ENCODE results near the gene DZIP1.
A peak's percentile ranks its signal among the peaks of the same experiment; 100 is the strongest.
"Not testable (repeated sequence)": the region's sequence is repeated elsewhere in the genome, so short reads cannot be mapped to it uniquely, and the experiment has no call there.

The DZIP1 gene

DNA sequence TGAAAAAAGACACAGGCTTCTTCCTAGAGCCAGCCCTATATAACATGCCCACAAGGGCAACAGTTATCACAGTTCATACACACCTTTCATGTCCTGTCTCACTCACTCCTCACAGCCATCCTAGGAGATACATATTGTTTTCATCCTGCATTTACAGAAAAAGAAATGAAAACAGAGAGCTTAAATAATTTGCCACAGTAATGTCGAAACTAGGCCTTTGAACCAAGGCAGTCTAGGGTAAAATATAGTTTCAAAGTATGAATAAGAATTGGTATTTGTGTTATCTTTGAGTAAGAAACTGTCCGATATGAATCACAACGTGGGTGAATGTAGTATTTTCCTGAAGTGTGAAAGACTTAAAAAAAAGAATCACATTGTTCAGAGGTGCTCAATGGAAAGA, 65.2 kb downstream of the DZIP1 start:
- Histone ChIP-seq H3K27ac (ENCODE audit: low read depth, low read length) (no peak overlapping the region), H3K9me3 (ENCODE audit: control insufficient read depth in 5 of 5, low read length in 5 of 5) (no peaks in the 10 kb centered on the region), H3K4me3 (ENCODE audit: low read depth in 1 of 5, low read length in 5 of 5) (no peak overlapping the region), H3K4me1 (ENCODE audit: control insufficient read depth in 5 of 5, insufficient read depth in 5 of 5, low read length in 5 of 5) (no peaks in the 10 kb centered on the region), H3K27me3 (ENCODE audit: control insufficient read depth in 5 of 5, insufficient read depth in 4 of 5, low read length in 5 of 5) (no peaks in the 10 kb centered on the region), H3K9ac (ENCODE audit: low read length in 5 of 5) (no peak overlapping the region), H3K36me3 (ENCODE audit: control insufficient read depth in 5 of 5, insufficient read depth in 5 of 5, low read length in 5 of 5) (peaks cover 0 to 6% (median 0%) of the 10 kb centered on the region in 5 donors)

DNA sequence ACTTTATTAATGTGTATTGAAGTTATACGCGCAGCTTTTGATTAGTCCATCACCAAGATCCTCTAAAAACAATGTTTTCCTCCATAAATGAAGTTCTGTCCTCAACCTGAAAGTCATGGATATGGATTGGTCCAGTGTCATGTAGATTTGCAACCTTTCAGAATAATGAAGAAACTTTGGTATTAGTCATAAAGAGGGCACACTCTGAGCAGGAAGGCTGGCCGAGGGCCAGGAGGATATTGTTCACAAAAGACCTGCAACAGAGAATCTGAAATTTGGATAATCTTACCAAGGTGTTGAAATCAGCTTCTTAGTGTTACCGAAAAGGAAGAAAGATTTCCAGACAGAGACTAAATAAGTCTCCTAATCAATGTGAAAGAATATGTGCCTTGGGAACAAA, 71.3 kb downstream of the DZIP1 start:
- Histone ChIP-seq H3K9me3 (ENCODE audit: control insufficient read depth in 5 of 5, low read length in 5 of 5) (no peaks in the 10 kb centered on the region), H3K36me3 (ENCODE audit: control insufficient read depth in 5 of 5, insufficient read depth in 5 of 5, low read length in 5 of 5) (no peaks in the 10 kb centered on the region), H3K27ac (ENCODE audit: low read depth, low read length) (no peak overlapping the region), H3K9ac (ENCODE audit: low read length in 5 of 5) (no peak overlapping the region), H3K4me1 (ENCODE audit: control insufficient read depth in 5 of 5, insufficient read depth in 5 of 5, low read length in 5 of 5) (no peaks in the 10 kb centered on the region), H3K4me3 (ENCODE audit: low read depth in 1 of 5, low read length in 5 of 5) (no peak overlapping the region), H3K27me3 (ENCODE audit: control insufficient read depth in 5 of 5, insufficient read depth in 4 of 5, low read length in 5 of 5) (no peaks in the 10 kb centered on the region)

GRCh38 chr13:95571941-95572340, 72.6 kb downstream of the DZIP1 start:
- Histone ChIP-seq H3K27ac (ENCODE audit: low read depth, low read length) (no peak overlapping the region), H3K9ac (ENCODE audit: low read length in 5 of 5) (no peak overlapping the region), H3K27me3 (ENCODE audit: control insufficient read depth in 5 of 5, insufficient read depth in 4 of 5, low read length in 5 of 5) (no peaks in the 10 kb centered on the region), H3K4me3 (ENCODE audit: low read depth in 1 of 5, low read length in 5 of 5) (no peak overlapping the region), H3K9me3 (ENCODE audit: control insufficient read depth in 5 of 5, low read length in 5 of 5) (no peaks in the 10 kb centered on the region), H3K36me3 (ENCODE audit: control insufficient read depth in 5 of 5, insufficient read depth in 5 of 5, low read length in 5 of 5) (no peaks in the 10 kb centered on the region), H3K4me1 (ENCODE audit: control insufficient read depth in 5 of 5, insufficient read depth in 5 of 5, low read length in 5 of 5) (no peaks in the 10 kb centered on the region)

GRCh38 chr13:95570016-95570415, 74.5 kb downstream of the DZIP1 start:
- Histone ChIP-seq H3K9ac (ENCODE audit: low read length in 5 of 5) (no peak overlapping the region), H3K27ac (ENCODE audit: low read depth, low read length) (no peak overlapping the region), H3K9me3 (ENCODE audit: control insufficient read depth in 5 of 5, low read length in 5 of 5) (no peaks in the 10 kb centered on the region), H3K4me1 (ENCODE audit: control insufficient read depth in 5 of 5, insufficient read depth in 5 of 5, low read length in 5 of 5) (no peaks in the 10 kb centered on the region), H3K4me3 (ENCODE audit: low read depth in 1 of 5, low read length in 5 of 5) (no peak overlapping the region), H3K36me3 (ENCODE audit: control insufficient read depth in 5 of 5, insufficient read depth in 5 of 5, low read length in 5 of 5) (no peaks in the 10 kb centered on the region), H3K27me3 (ENCODE audit: control insufficient read depth in 5 of 5, insufficient read depth in 4 of 5, low read length in 5 of 5) (no peaks in the 10 kb centered on the region)

DNA sequence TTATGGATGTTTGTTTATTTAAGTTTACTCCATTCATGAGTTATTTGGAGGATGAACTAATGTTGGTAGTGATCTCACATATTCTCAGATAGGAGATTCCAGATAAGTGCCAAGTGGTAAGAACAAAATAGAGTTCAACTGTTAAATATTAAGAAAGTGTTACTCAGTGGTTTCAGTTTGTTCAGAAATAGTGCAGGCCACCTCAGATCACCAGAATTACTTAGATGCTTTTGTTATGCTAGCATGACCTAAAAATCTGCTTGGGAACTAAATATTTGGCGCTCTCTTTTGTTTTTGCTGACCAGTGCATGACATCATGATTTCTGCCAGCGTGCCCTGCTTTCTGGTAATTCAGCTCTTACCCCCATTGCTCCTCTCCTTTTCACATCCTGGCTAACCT, 76.4 kb downstream of the DZIP1 start:
- Histone ChIP-seq H3K9me3 (ENCODE audit: control insufficient read depth in 5 of 5, low read length in 5 of 5) (no peaks in the 10 kb centered on the region), H3K4me3 (ENCODE audit: low read depth in 1 of 5, low read length in 5 of 5) (no peak overlapping the region), H3K9ac (ENCODE audit: low read length in 5 of 5) (no peak overlapping the region), H3K27me3 (ENCODE audit: control insufficient read depth in 5 of 5, insufficient read depth in 4 of 5, low read length in 5 of 5) (no peaks in the 10 kb centered on the region), H3K36me3 (ENCODE audit: control insufficient read depth in 5 of 5, insufficient read depth in 5 of 5, low read length in 5 of 5) (no peaks in the 10 kb centered on the region), H3K4me1 (ENCODE audit: control insufficient read depth in 5 of 5, insufficient read depth in 5 of 5, low read length in 5 of 5) (no peaks in the 10 kb centered on the region), H3K27ac (ENCODE audit: low read depth, low read length) (no peak overlapping the region)

DNA sequence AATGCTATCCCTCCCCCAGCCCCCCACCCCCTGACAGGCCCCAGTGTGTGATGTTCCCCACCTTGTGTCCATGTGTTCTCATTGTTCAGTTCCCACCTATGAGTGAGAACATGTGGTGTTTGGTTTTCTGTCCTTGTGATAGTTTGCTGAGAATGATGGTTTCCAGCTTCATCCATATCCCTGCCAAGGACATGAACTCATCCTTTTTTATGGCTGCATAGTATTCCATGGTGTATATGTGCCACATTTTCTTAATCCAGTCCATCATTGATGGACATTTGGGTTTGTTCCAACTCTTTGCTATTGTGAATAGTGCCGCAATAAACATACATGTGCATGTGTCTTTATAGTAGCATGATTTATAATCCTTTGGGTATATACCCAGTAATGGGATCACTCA, 78.7 kb downstream of the DZIP1 start:
- not testable (repeated sequence) for H3K9ac ChIP-seq (ENCODE audit: low read length in 5 of 5); H3K27me3 ChIP-seq (ENCODE audit: control insufficient read depth in 5 of 5, insufficient read depth in 4 of 5, low read length in 5 of 5); H3K36me3 ChIP-seq (ENCODE audit: control insufficient read depth in 5 of 5, insufficient read depth in 5 of 5, low read length in 5 of 5); H3K27ac ChIP-seq (ENCODE audit: low read depth, low read length); H3K4me1 ChIP-seq (ENCODE audit: control insufficient read depth in 5 of 5, insufficient read depth in 5 of 5, low read length in 5 of 5); H3K9me3 ChIP-seq (ENCODE audit: control insufficient read depth in 5 of 5, low read length in 5 of 5); H3K4me3 ChIP-seq (ENCODE audit: low read depth in 1 of 5, low read length in 5 of 5)

DNA sequence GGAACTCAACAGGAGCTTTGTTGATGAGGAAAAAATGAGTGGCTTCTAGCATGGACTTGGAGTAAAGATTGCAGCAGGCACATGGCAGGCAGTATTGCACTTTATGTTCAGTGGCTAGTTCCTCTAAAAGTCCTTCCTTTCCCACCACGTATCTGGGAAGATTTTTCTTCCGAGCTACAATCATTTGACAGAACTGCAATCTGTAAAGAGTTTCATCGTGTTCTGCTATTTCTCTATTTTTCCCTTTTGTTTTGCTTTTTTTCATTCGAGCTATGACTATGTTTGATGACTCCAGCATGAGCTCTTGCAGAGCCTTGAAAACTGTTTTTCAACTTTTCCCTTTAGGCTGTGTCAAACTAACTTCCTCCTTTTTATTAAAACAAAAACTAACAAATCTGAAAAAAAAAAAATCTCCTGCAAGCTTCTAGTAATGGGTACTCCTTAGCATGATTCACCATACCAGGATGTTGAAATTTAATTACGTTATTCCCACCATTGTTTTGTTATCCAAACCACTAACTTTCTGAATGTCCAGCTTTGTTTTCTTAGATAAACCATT, 79.7 kb downstream of the DZIP1 start:
- Histone ChIP-seq H3K9me3 (ENCODE audit: control insufficient read depth in 5 of 5, low read length in 5 of 5) (no peaks in the 10 kb centered on the region), H3K27ac (ENCODE audit: low read depth, low read length) (no peak overlapping the region), H3K36me3 (ENCODE audit: control insufficient read depth in 5 of 5, insufficient read depth in 5 of 5, low read length in 5 of 5) (no peaks in the 10 kb centered on the region), H3K9ac (ENCODE audit: low read length in 5 of 5) (no peak overlapping the region), H3K4me3 (ENCODE audit: low read depth in 1 of 5, low read length in 5 of 5) (no peak overlapping the region), H3K27me3 (ENCODE audit: control insufficient read depth in 5 of 5, insufficient read depth in 4 of 5, low read length in 5 of 5) (no peaks in the 10 kb centered on the region), H3K4me1 (ENCODE audit: control insufficient read depth in 5 of 5, insufficient read depth in 5 of 5, low read length in 5 of 5) (no peaks in the 10 kb centered on the region)

GRCh38 chr13:95564091-95564490, 80.4 kb downstream of the DZIP1 start:
- H3K9me3 ChIP-seq (ENCODE audit: control insufficient read depth in 5 of 5, low read length in 5 of 5), result no peaks in the 10 kb centered on the region
- H3K4me3 ChIP-seq (ENCODE audit: low read depth in 1 of 5, low read length in 5 of 5), result no peak overlapping the region
- no peak overlapping the region for H3K9ac ChIP-seq (ENCODE audit: low read length in 5 of 5)
- H3K27ac ChIP-seq (ENCODE audit: low read depth, low read length), result no peak overlapping the region
- H3K4me1 ChIP-seq (ENCODE audit: control insufficient read depth in 5 of 5, insufficient read depth in 5 of 5, low read length in 5 of 5), result no peaks in the 10 kb centered on the region
- no peaks in the 10 kb centered on the region for H3K27me3 ChIP-seq (ENCODE audit: control insufficient read depth in 5 of 5, insufficient read depth in 4 of 5, low read length in 5 of 5)
- no peaks in the 10 kb centered on the region for H3K36me3 ChIP-seq (ENCODE audit: control insufficient read depth in 5 of 5, insufficient read depth in 5 of 5, low read length in 5 of 5)

DNA sequence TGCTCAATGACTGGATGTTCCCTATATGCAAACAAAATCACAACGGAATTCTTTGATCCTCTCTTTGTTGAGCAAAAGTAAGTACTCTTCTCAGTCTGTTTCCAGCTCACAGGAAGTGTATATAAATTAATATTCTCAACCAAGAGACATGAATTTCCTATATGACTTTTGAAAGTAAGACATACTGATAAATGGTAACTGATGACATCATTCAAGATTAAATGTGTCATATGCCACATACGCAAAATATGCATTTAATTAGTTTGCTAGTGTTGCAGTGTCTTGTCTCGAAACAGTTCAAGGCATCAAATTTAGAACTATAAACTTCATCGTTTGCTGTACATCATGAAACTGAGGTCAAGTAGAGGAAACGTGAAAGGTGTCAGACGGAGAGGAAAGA, 84.1 kb downstream of the DZIP1 start:
- no peak overlapping the region for H3K9ac ChIP-seq (ENCODE audit: low read length in 5 of 5)
- no peak overlapping the region for H3K4me3 ChIP-seq (ENCODE audit: low read depth in 1 of 5, low read length in 5 of 5)
- H3K36me3 ChIP-seq (ENCODE audit: control insufficient read depth in 5 of 5, insufficient read depth in 5 of 5, low read length in 5 of 5), result no peaks in the 10 kb centered on the region
- no peak overlapping the region for H3K27ac ChIP-seq (ENCODE audit: low read depth, low read length)
- H3K27me3 ChIP-seq (ENCODE audit: control insufficient read depth in 5 of 5, insufficient read depth in 4 of 5, low read length in 5 of 5), result no peaks in the 10 kb centered on the region
- H3K9me3 ChIP-seq (ENCODE audit: control insufficient read depth in 5 of 5, low read length in 5 of 5), result no peaks in the 10 kb centered on the region
- H3K4me1 ChIP-seq (ENCODE audit: control insufficient read depth in 5 of 5, insufficient read depth in 5 of 5, low read length in 5 of 5), result peaks cover 0 to 3% (median 0%) of the 10 kb centered on the region in 5 donors

- no peak overlapping the region for H3K9ac ChIP-seq (ENCODE audit: low read length in 5 of 5)
- no peak overlapping the region for H3K27ac ChIP-seq (ENCODE audit: low read depth, low read length)
- H3K36me3 ChIP-seq (ENCODE audit: control insufficient read depth in 5 of 5, insufficient read depth in 5 of 5, low read length in 5 of 5), result no peaks in the 10 kb centered on the region
- H3K9me3 ChIP-seq (ENCODE audit: control insufficient read depth in 5 of 5, low read length in 5 of 5), result no peaks in the 10 kb centered on the region
- H3K4me3 ChIP-seq (ENCODE audit: low read depth in 1 of 5, low read length in 5 of 5), result no peak overlapping the region
- H3K4me1 ChIP-seq (ENCODE audit: control insufficient read depth in 5 of 5, insufficient read depth in 5 of 5, low read length in 5 of 5), result peaks cover 0 to 3% (median 0%) of the 10 kb centered on the region in 5 donors
- peaks cover 0 to 5% (median 0%) of the 10 kb centered on the region in 5 donors for H3K27me3 ChIP-seq (ENCODE audit: control insufficient read depth in 5 of 5, insufficient read depth in 4 of 5, low read length in 5 of 5)
These were observed 85.4 kb downstream of the DZIP1 start for GRCh38 chr13:95559100-95559499.

- Histone ChIP-seq H3K4me1 (ENCODE audit: control insufficient read depth in 5 of 5, insufficient read depth in 5 of 5, low read length in 5 of 5) (peaks cover 3 to 16% (median 12%) of the 10 kb centered on the region in 5 donors), H3K9ac (ENCODE audit: low read length in 5 of 5) (peak overlapping the region in 1 of 5 donors; percentile 6), H3K36me3 (ENCODE audit: control insufficient read depth in 5 of 5, insufficient read depth in 5 of 5, low read length in 5 of 5) (no peaks in the 10 kb centered on the region), H3K9me3 (ENCODE audit: control insufficient read depth in 5 of 5, low read length in 5 of 5) (no peaks in the 10 kb centered on the region), H3K27me3 (ENCODE audit: control insufficient read depth in 5 of 5, insufficient read depth in 4 of 5, low read length in 5 of 5) (peaks cover 13 to 23% (median 16%) of the 10 kb centered on the region in 5 donors), H3K27ac (ENCODE audit: low read depth, low read length) (no peak overlapping the region), H3K4me3 (ENCODE audit: low read depth in 1 of 5, low read length in 5 of 5) (peak overlapping the region in 2 of 5 donors; percentile 42 to 56)
These were observed 87.5 kb downstream of the DZIP1 start for GRCh38 chr13:95557013-95557412.

Measured in subcutaneous abdominal adipose tissue (tissue), 5 donors.